ENCODE measurements around the gene ZNF385A.

DNA sequence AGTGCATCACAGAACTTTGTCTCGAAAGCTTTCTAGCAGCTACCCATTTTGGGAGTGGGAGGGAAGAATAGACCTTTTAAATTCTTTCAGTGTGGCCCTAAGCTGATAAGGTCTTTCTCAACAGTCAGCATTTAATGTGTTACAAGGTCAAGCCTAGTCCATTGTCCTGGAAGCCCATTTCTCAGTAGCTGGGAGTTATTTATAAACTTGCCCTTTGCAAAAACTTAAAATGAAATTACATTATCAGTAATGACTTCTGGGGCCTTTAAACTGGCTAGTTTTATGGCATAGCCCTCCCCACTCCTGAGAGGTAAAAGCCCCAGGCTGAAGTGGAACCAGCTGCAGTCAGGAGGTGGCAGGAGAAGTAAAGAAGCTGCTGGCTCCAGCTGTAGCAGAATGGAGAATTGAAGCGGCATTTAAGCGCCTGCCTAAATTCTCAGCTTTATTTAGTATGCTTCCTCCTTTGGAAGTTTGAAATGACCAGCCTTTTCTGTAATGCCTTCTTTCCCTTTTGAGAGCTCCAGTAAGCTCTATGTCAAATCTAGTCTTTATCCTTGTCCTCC lies 47.2 kb downstream of the ZNF385A start:
- TF ChIP-seq, protein P1, sequence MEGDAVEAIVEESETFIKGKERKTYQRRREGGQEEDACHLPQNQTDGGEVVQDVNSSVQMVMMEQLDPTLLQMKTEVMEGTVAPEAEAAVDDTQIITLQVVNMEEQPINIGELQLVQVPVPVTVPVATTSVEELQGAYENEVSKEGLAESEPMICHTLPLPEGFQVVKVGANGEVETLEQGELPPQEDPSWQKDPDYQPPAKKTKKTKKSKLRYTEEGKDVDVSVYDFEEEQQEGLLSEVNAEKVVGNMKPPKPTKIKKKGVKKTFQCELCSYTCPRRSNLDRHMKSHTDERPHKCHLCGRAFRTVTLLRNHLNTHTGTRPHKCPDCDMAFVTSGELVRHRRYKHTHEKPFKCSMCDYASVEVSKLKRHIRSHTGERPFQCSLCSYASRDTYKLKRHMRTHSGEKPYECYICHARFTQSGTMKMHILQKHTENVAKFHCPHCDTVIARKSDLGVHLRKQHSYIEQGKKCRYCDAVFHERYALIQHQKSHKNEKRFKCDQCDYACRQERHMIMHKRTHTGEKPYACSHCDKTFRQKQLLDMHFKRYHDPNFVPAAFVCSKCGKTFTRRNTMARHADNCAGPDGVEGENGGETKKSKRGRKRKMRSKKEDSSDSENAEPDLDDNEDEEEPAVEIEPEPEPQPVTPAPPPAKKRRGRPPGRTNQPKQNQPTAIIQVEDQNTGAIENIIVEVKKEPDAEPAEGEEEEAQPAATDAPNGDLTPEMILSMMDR (conservative IDR thresholded peaks at IDR 0.05; ENCODE audit: low read length) = peak; percentile 26; the same call in 1 of the 2 replicates
- TF ChIP-seq EZH2phosphoT487 (IDR thresholded peaks at IDR 0.05; ENCODE audit: borderline replicate concordance) = no peak

All from Loucy (cell line).